Peyer's patch (tissue), 4 donors: ENCODE measurements around the gene S100A10.

Experiments
- CTCF ChIP-seq, 6 experiments: fragments of 450-650 bp in 4 of 6; fragments of 200-600 bp in 2 of 6; sonication (generic) in 1 of 6; IDR thresholded peaks; one replicate each; pipeline ENCODE4 v1.5.1; 2017 to 2019; ENCODE audit warnings: antibody characterized with exemption in 6 of 6, mild to moderate bottlenecking in 3 of 6, moderate library complexity in 1 of 6
- POLR2A ChIP-seq, 2 donors: fragments of 450-650 bp; IDR thresholded peaks; one replicate each; pipeline ENCODE4 v1.5.1; 2017; ENCODE audit warnings: antibody characterized with exemption in 2 of 2, mild to moderate bottlenecking in 2 of 2, moderate library complexity in 2 of 2

- TF ChIP-seq POLR2A (IDR thresholded peaks at IDR 0.05) (no peak), CTCF (IDR thresholded peaks at IDR 0.05) (no peak)
Observed at GRCh38 chr1:151985270-151985669, 8.4 kb downstream of the S100A10 start.
